ENCODE results near the gene PLA2G7.
"Not testable (repeated sequence)": the region's sequence is repeated elsewhere in the genome, so short reads cannot be mapped to it uniquely, and the experiment has no call there.

The PLA2G7 gene

GRCh38 chr6:46748940-46749503, 13.8 kb upstream of the PLA2G7 start:
- no peak for DNase-seq (ENCODE audit: low spot score)

DNA sequence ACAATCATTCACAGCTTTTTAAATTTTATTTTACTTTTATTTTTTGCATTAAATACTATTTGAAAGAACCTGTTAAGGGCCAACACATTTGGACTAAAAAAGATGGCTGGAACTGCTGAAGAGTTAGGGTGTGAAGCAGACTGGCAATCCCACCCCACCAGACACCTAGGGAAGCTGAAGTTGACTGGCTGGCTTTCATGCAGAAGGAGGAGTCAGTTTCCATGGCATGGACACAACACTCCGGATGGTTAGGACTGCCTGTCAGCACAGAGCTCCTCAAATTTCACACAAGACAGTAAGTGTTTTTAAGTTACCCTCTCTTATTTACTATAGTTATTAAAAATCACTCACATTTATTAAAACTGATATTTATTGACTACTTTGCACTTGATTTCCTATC, 11.5 kb upstream of the PLA2G7 start, which contains the start of gene ANKRD66:
Gene ANKRD66, plus strand, starts transcription at position 238 of the 400 bp plus-strand sequence. CDS start 5,016 bp downstream, outside the sequence.
- DNase-seq (ENCODE audit: low spot score), result no peak

- DNase-seq (ENCODE audit: low spot score), result no peak
Measured at GRCh38 chr6:46745973-46746372, 10.8 kb upstream of the PLA2G7 start.

DNA sequence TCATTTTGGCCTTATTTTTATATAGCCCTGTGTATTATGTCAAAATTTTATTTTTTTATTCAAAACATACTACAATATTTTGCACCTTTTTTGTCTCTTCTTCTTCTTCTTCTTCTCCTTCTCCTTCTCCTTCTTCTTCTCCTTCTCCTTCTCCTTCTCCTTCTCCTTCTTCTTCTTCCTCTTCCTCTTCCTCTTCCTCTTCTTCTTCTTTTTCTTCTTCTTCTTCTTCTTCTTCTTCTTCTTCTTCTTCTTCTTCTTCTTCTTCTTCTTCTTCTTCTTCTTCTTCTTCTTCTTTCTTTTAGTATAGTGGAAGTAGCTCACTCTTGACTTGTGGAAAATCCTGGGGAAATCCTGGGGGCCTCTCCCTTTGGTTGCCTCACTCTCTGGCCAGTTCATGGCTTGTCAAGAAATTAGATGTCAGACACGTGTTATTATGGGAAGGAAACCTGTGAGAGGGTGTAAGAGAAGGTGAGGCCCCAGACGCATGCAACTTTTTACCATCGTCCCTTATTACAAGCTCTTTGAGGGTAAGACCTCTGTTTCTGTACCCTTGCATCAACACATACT, 9.1 kb upstream of the PLA2G7 start:
- DNase-seq (ENCODE audit: low spot score), result not testable (repeated sequence)

DNA sequence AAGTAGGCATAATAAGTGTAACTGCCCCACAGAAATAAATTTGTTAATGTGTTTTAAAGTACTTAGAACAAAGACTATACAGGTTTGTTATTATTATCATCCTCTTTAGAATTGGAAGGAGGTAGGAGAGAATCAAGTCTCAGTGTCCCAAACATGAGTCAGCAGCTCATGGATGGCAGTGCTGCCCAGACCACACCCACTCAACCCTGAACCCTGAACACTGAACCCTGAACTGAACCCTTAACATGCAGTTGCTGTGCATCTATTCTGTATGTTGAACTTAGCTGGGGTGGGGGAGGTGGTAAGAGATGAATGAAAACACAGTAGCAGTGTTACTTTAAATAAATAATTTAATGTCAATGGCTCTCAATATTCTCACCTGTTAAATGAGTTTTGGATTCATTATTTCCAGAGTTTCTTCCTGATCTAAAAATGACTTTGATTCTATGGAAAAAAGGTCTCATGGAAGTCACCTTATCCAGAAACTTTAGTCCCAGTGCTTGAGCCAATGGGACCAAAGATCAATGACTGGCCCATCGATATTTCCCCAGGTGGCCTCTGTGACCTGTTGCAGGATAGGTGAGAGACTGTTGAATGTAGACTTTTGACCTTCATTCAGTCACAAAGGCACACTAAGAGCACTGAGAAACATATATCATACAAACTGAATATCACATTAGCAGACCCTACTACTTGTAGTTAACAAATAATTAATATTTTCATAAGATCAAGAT, 8.4 kb upstream of the PLA2G7 start:
- no peak for DNase-seq (ENCODE audit: low spot score)

- no peak for DNase-seq (ENCODE audit: low spot score)
Measured at GRCh38 chr6:46741910-46742309, 6.7 kb upstream of the PLA2G7 start.

GRCh38 chr6:46741482-46741881, 6.3 kb upstream of the PLA2G7 start:
- DNase-seq (ENCODE audit: low spot score), result no peak

GRCh38 chr6:46736906-46737305, 1.7 kb upstream of the PLA2G7 start:
- DNase-seq (ENCODE audit: low spot score), result no peak

- no peak for DNase-seq (ENCODE audit: low spot score)
Measured at GRCh38 chr6:46735720-46736031, 501 bp upstream of the PLA2G7 start.

- DNase-seq (ENCODE audit: low spot score), result no peak
Measured at GRCh38 chr6:46733341-46733801, 1.8 kb downstream of the PLA2G7 start.

DNA sequence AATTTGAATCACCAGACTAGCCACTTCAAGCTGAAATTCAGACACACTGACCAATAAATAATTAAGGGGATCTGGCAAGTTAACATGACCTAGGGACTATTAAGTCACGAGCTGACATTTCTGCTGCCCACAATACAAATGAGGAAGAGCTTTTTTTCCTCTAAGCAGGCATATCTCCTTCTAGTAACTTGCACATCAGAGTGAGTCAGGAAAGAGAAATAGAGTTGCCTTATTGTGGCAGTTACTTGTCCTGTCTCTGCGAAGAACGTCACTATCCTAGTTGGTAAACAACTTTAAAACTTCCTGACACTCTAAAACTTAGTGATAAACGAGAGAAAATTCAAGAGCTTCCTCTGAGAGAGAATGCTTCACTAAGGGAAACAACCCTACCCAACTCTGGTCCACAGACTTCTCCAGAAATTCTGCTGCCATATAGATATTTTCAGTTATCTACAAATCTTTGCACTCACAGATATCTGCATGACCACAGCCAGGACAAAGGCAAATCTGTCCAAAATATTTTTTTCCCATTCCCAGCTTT, 4.2 kb downstream of the PLA2G7 start:
- no peak for DNase-seq (ENCODE audit: low spot score)

DNA sequence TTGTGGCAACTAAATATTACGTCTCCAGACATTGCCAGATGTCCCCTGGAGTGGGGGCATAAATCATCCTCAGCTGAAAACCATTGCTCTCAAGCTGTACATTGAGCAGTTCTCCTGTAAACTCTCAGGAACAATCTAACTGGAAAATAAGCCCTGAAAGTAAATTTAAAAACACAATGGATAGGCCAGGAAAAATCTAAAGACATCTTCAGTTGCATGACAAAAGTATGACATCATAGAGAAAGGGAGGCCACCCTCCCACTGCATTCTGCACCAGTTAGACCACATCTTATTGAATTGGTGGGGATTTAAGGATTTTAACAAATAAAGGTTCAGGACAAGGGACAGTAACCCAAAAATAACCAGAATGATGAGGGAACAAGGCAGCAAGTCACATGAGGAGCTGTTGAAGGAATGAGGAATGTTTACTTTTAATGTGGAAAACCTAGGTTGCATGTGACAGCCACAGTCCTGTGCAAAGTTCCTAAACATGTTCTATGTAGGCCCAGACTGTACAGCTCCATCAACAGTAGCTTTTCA, 5.3 kb downstream of the PLA2G7 start:
- DNase-seq (ENCODE audit: low spot score), result no peak

DNA sequence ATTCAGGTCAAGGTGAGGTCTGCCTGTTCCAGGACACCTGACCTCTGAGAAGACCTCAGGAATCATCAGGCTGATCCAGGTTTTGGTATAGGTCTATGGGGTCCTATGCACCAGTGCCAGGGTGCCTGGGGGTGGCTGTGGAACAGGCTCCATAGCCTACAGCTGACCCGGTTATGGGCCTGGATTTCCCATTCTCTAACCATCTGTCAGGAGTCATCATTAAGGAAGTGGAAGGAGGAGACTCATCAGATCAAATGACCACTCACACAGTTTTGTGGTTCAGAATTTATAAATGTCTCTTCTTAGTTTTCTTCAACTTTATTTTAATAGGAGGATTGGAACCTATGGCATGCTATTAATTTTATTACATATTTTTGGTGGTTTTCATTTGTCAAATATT, 14.8 kb downstream of the PLA2G7 start:
- no peak for DNase-seq (ENCODE audit: low spot score)

DNA sequence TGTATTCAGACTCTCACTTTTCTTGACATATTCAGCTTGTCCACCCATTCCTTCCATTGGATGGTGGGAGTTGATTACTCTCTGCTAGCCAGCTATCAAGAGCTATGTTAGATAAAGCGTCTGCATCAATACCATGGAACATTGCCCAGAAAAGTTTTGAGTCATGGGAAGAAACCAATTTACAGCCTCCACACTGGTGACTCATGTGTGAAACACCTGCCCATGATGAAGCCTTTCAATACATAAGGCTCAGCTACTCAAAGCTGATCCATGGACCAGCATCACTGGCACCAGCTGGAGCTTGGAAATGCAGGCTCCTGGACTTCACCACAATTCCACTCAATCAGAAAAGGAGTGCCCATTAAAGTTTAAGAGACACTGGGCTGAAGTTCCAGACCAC, 16.1 kb downstream of the PLA2G7 start:
- DNase-seq (ENCODE audit: low spot score), result no peak

DNA sequence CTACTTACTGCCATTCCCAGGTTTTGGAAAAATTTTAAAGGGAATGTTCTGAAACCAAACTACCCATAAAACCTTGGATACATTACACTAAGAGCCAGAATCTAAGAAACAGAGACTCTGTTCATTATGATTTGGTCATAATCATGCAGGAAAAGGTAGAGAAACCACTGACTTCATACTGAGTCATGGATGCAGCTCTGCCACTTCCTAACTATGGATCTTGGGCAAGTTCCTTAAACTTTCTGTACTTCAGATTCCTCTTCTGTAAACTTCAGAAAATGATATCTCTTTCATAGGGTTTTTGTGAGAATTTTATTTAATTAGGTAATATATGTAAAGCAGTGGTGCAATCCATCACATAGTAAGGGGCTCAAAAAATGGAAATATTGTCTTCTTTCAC, 20.0 kb downstream of the PLA2G7 start:
- DNase-seq (ENCODE audit: low spot score), result no peak

DNA sequence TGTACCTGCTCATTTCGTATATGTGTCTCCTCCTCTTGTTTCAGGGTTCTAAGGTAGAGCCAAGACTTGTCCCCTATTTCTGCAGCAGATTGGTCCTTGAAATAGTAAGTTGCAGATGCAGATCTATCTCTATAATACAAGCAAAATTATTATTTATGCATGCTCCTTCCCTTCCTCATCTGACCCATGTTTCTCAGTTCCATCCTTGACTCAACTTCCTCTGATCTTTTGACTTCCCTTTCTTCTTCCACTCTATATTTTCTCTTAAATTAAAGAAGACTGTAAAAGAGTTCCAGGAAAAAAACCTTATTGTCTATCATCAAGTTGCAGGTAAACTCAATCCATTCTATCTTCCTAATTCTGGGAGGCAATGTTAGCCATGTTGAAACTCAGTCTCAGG, 23.7 kb downstream of the PLA2G7 start:
- DNase-seq (ENCODE audit: low spot score), result no peak

DNA sequence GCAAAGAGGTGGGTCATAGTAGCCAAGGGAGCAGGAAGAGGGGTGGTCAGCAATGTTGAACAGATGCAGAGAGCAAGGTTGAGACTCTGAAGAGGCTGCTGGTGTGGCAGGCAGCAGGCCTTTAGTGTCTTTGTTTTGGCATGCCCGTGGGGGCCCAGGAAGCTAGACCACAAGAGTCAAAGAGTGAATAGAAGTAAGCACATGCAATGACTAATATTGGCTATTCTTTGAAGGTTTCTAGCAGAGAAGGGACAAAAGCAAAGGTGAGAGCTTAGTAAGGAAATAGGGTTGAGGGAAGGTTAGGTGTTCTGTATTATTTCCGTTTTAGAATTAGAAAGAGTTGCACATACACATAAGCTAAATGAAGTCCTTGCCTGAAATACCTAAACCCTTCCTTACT, 28.7 kb downstream of the PLA2G7 start:
- no peak for DNase-seq (ENCODE audit: low spot score)

GRCh38 chr6:46704562-46704961, 30.6 kb downstream of the PLA2G7 start:
- no peak for DNase-seq (ENCODE audit: low spot score)

- no peak for DNase-seq (ENCODE audit: low spot score)
Measured at GRCh38 chr6:46699970-46700369, 35.2 kb downstream of the PLA2G7 start.

DNA sequence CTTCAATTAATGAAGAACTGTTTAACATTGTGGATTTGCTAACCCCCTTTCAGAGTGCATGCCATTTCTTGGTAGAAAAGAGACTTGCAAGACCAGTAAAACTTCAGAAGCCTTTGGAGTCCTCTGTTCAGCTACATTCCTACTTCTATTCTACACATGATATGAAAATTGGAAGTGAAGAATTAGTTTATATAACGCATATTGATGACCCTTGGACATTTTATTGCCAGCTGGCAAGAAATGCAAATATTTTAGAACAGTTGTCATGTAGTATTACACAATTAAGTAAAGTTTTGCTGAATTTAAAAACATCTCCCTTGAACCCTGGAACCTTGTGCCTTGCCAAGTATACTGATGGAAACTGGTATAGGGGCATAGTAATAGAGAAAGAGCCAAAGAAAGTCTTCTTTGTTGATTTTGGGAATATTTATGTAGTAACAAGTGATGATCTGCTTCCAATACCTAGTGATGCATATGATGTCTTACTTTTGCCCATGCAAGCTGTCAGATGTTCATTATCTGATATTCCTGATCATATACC, 44.2 kb downstream of the PLA2G7 start:
- no peak for DNase-seq (ENCODE audit: low spot score)

- no peak for DNase-seq (ENCODE audit: low spot score)
Measured at GRCh38 chr6:46690141-46690755, 44.9 kb downstream of the PLA2G7 start.

- DNase-seq (ENCODE audit: low spot score), result no peak
Measured at GRCh38 chr6:46689657-46690056, 45.5 kb downstream of the PLA2G7 start.
